Neural cell (in vitro differentiated cells): ENCODE measurements around the gene PLXDC2. TPM values are rescaled to one million over a fixed set of nuclear protein-coding genes. Genes with fewer than 3 reads are reported as not detected.

ENCODE experiments used
- H2AFZ ChIP-seq: fragments of 200-600, 300-800 bp; sonication (generic), shearing (Covaris generic); 2 replicates; pipeline ENCODE4 v1.6.0; 2014; ENCODE audit warnings: low read depth, mild to moderate bottlenecking, antibody characterized with exemption, low read length, moderate library complexity
- H3F3A ChIP-seq: fragments of 200-600 bp; shearing (Covaris generic); 2 replicates; pipeline ENCODE4 v1.6.1; 2016; ENCODE audit warnings: mild to moderate bottlenecking, moderate library complexity, mixed read lengths, antibody characterized with exemption, low read length; ENCODE audit not compliant: insufficient read depth, poor library complexity, severe bottlenecking
- H3K27ac ChIP-seq: fragments of 200-600, 300-800 bp; sonication (generic), shearing (Covaris generic); 2 replicates; pipeline ENCODE4 v1.5.1; 2014; ENCODE audit warnings: mild to moderate bottlenecking, low read length, moderate library complexity
- H3K27me3 ChIP-seq: fragments of 300-800, 200-600 bp; sonication (generic), shearing (Covaris generic); 2 replicates; pipeline ENCODE4 v1.6.0; 2014; ENCODE audit warnings: mild to moderate bottlenecking, low read depth, low read length, moderate library complexity; ENCODE audit not compliant: insufficient read depth
- H3K36me3 ChIP-seq: fragments of 300-800, 200-600 bp; sonication (generic), shearing (Covaris generic); 2 replicates; pipeline ENCODE4 v1.5.1; 2014; ENCODE audit warnings: mild to moderate bottlenecking, antibody characterized with exemption, low read length, moderate library complexity; ENCODE audit not compliant: insufficient read depth
- H3K4me2 ChIP-seq: fragments of 300-800, 200-600 bp; sonication (generic), shearing (Covaris generic); 2 replicates; pipeline ENCODE4 v1.6.0; 2014; ENCODE audit warnings: mild to moderate bottlenecking, low read length
- H3K4me3 ChIP-seq: fragments of 300-800, 200-600 bp; sonication (generic), shearing (Covaris generic); 2 replicates; pipeline ENCODE4 v1.5.1; 2014; ENCODE audit warnings: mild to moderate bottlenecking, low read length, moderate library complexity
- H3K79me2 ChIP-seq: fragments of 200-600 bp; shearing (Covaris generic); replicated peaks from 2 replicates; pipeline ENCODE4 v1.6.0; 2014; ENCODE audit warnings: mild to moderate bottlenecking, low read length, moderate library complexity; ENCODE audit not compliant: insufficient read depth
- H3K9ac ChIP-seq: fragments of 300-800, 200-600 bp; sonication (generic), shearing (Covaris generic); 2 replicates; pipeline ENCODE4 v1.6.1; 2016; ENCODE audit warnings: mild to moderate bottlenecking, low read length, mixed read lengths
- H3K9me2 ChIP-seq: fragments of 200-600 bp; shearing (Covaris generic); 2 replicates; pipeline ENCODE4 v1.6.1; 2016; ENCODE audit warnings: mild to moderate bottlenecking, low read length, mixed read lengths; ENCODE audit not compliant: insufficient read depth
- H3K9me3 ChIP-seq: fragments of 200-600, 300-800 bp; sonication (generic), shearing (Covaris generic); 2 replicates; pipeline ENCODE4 v1.6.1; 2016; ENCODE audit warnings: mild to moderate bottlenecking, mixed run types, low read length, moderate library complexity, mixed read lengths
- H4K20me1 ChIP-seq: fragments of 200-600 bp; shearing (Covaris generic); 2 replicates; pipeline ENCODE4 v1.6.1; 2016; ENCODE audit warnings: mild to moderate bottlenecking, mixed run types; ENCODE audit not compliant: insufficient read depth
- CTCF ChIP-seq: fragments of 450-650 bp; IDR thresholded peaks from 2 replicates; pipeline ENCODE4 v1.5.1; 2014; ENCODE audit warnings: antibody characterized with exemption, mild to moderate bottlenecking, moderate library complexity; ENCODE audit not compliant: poor library complexity, severe bottlenecking
- EP300 ChIP-seq: fragments of 450-650 bp; conservative IDR thresholded peaks from 2 replicates; pipeline ENCODE4 v1.6.1; 2014; ENCODE audit warnings: antibody characterized with exemption, mild to moderate bottlenecking, moderate library complexity; ENCODE audit not compliant: poor library complexity, severe bottlenecking
- EZH2 ChIP-seq: fragments of 200-600, 300-800 bp; shearing (Covaris generic), sonication (generic); IDR thresholded peaks from 2 replicates; pipeline ENCODE4 v1.6.1; 2014; ENCODE audit warnings: antibody characterized with exemption, low read length, borderline replicate concordance, mild to moderate bottlenecking; ENCODE audit not compliant: insufficient read depth, poor library complexity, severe bottlenecking
- MXI1 ChIP-seq: fragments of 450-650 bp; conservative IDR thresholded peaks from 2 replicates; pipeline ENCODE4 v1.6.1; 2014; ENCODE audit warnings: antibody characterized with exemption, mild to moderate bottlenecking; ENCODE audit not compliant: poor library complexity, severe bottlenecking
- POLR2AphosphoS5 ChIP-seq: IDR thresholded peaks from 2 replicates; pipeline ENCODE4 v1.6.1; 2012
- RAD21 ChIP-seq: fragments of 450-650 bp; conservative IDR thresholded peaks from 2 replicates; pipeline ENCODE4 v1.6.1; 2014; ENCODE audit warnings: antibody characterized with exemption, mild to moderate bottlenecking, moderate library complexity
- REST ChIP-seq: IDR thresholded peaks from 2 replicates; pipeline ENCODE4 v1.6.1; 2012; ENCODE audit warnings: borderline replicate concordance
- SMC3 ChIP-seq: fragments of 450-650 bp; conservative IDR thresholded peaks from 2 replicates; pipeline ENCODE4 v1.6.1; 2014; ENCODE audit warnings: antibody characterized with exemption, mild to moderate bottlenecking, moderate library complexity; ENCODE audit not compliant: poor library complexity
- TAF1 ChIP-seq: IDR thresholded peaks from 2 replicates; pipeline ENCODE4 v1.6.1; 2012; ENCODE audit warnings: low read depth
- polyA plus RNA-seq: library from polyadenylated mRNA; depleted of rRNA; stranded (reverse); fragments of >200 nt; gene quantifications from 2 replicates; pipeline ENCODE4 v1.2.3, GENCODE V29; 2014

Gene PLXDC2
- polyA plus RNA-seq, 1 donor from 2014 or later: 2.3 TPM

GRCh38 chr10:20108021-20108420 is 291.8 kb downstream of the PLXDC2 start:
- Histone ChIP-seq H3K4me3 (no peak overlapping the region), H3K9me3 (no peaks in the 10 kb centered on the region), H3F3A (no peaks in the 10 kb centered on the region), H4K20me1 (no peaks in the 10 kb centered on the region), H3K9ac (no peak overlapping the region), H3K27me3 (no peaks in the 10 kb centered on the region), H2AFZ (no peak overlapping the region), H3K27ac (no peak overlapping the region), H3K9me2 (no peaks in the 10 kb centered on the region), H3K79me2 (no peaks in the 10 kb centered on the region), H3K4me2 (no peak overlapping the region), H3K36me3 (no peaks in the 10 kb centered on the region)
- TF ChIP-seq SMC3 (no peak), CTCF (no peak), REST (no peak), EZH2 (no peak)

GRCh38 chr10:20109613-20110012 is 293.4 kb downstream of the PLXDC2 start:
- Histone ChIP-seq H3K9me3 (no peaks in the 10 kb centered on the region), H3K4me3 (no peak overlapping the region), H3K9me2 (no peaks in the 10 kb centered on the region), H3F3A (no peaks in the 10 kb centered on the region), H2AFZ (no peak overlapping the region), H3K79me2 (no peaks in the 10 kb centered on the region), H3K9ac (no peak overlapping the region), H3K36me3 (no peaks in the 10 kb centered on the region), H3K27me3 (no peaks in the 10 kb centered on the region), H4K20me1 (no peaks in the 10 kb centered on the region), H3K4me2 (no peak overlapping the region), H3K27ac (no peak overlapping the region)
- TF ChIP-seq EP300: no peak
- TF ChIP-seq POLR2AphosphoS5: no peak
- no peak for TF ChIP-seq RAD21
- TF ChIP-seq MXI1: no peak
- no peak for TF ChIP-seq EZH2
- no peak for TF ChIP-seq SMC3
- TF ChIP-seq TAF1: no peak
- TF ChIP-seq REST: no peak
- no peak for TF ChIP-seq CTCF
